H1 (cell line): ENCODE results near the gene TRAF6. TPM values are rescaled to one million over a fixed set of nuclear protein-coding genes. Genes with fewer than 3 reads are reported as not detected.

Experiments
- CTCF ChIA-PET: fragments of 300-600 bp; sonication (Branson Sonifier 250); formaldehyde crosslinking; loops from one replicate; lab custom pipeline; 2021; ENCODE audit not compliant: partially characterized antibody; lab: Charles Lee
- POLR2A ChIA-PET: fragments of 300-600 bp; sonication (Branson Sonifier 250); formaldehyde crosslinking; loops from one replicate; lab custom pipeline; 2021; ENCODE audit warnings: inconsistent platforms; ENCODE audit not compliant: partially characterized antibody; lab: Charles Lee
- DNase-seq, 2 experiments: peaks; one replicate each; pipeline versions ENCODE4 v3.0.0 to v3.0.0-alpha.2; 2010 to 2022; ENCODE audit warnings: low spot score in 2 of 2, low read depth in 1 of 2, mixed read lengths in 1 of 2
- FAIRE-seq: peaks from 2 replicates; lab custom pipeline; 2011; peaks lifted over from hg19 to GRCh38; lab: Jason Lieb, UNC
- H2AFZ ChIP-seq: 2 replicates; pipeline ENCODE4 v1.8.1; 2012; ENCODE audit warnings: low read length, inconsistent platforms
- H2AK5ac ChIP-seq: 2 replicates; pipeline ENCODE4 v1.6.1; 2013; ENCODE audit warnings: low read depth, low read length
- H2BK120ac ChIP-seq: replicated peaks from 2 replicates; pipeline ENCODE3; 2013; ENCODE audit warnings: low read depth, low read length, inconsistent platforms
- H2BK12ac ChIP-seq: 2 replicates; pipeline ENCODE4 v1.6.1; 2013; ENCODE audit warnings: low read depth, low read length
- H2BK15ac ChIP-seq: 2 replicates; pipeline ENCODE4 v1.6.1; 2013; ENCODE audit warnings: low read length
- H2BK20ac ChIP-seq: 2 replicates; pipeline ENCODE4 v1.6.1; 2013; ENCODE audit warnings: low read length
- H2BK5ac ChIP-seq: 2 replicates; pipeline ENCODE4 v1.6.1; 2013; ENCODE audit warnings: low read depth, low read length
- H3K14ac ChIP-seq: 2 replicates; pipeline ENCODE4 v1.6.1; 2013; ENCODE audit warnings: inconsistent platforms; ENCODE audit not compliant: insufficient read length
- H3K18ac ChIP-seq: 2 replicates; pipeline ENCODE4 v1.6.1; 2013; ENCODE audit warnings: low read length; ENCODE audit errors: extremely low read depth
- H3K23ac ChIP-seq: 2 replicates; pipeline ENCODE4 v1.6.1; 2013; ENCODE audit warnings: inconsistent platforms; ENCODE audit not compliant: insufficient read length
- H3K23me2 ChIP-seq: 2 replicates; pipeline ENCODE4 v1.6.1; 2013; ENCODE audit warnings: low read depth, low read length
- H3K27ac ChIP-seq: 2 replicates; pipeline ENCODE4 v1.6.1; 2011; ENCODE audit warnings: low read depth, low read length, inconsistent platforms
- H3K27me3 ChIP-seq, 4 experiments: replicated peaks in 1 of 4; 1 replicate in 1 of 4; 2 replicates in 3 of 4; pipeline versions ENCODE4 v1.6.1 to v1.8.1; 2011 to 2013; ENCODE audit warnings: low read length in 3 of 4, mild to moderate bottlenecking in 3 of 4, inconsistent platforms in 2 of 4, mixed read lengths in 2 of 4, moderate library complexity in 1 of 4; ENCODE audit not compliant: control insufficient read depth in 3 of 4, insufficient read depth in 3 of 4; ENCODE audit errors: extremely low read depth in 1 of 4
- H3K36me3 ChIP-seq, 4 experiments: 2 replicates each; pipeline versions ENCODE4 v1.6.1 to v1.8.1; 2011 to 2013; ENCODE audit warnings: mild to moderate bottlenecking in 4 of 4, low read length in 3 of 4, moderate library complexity in 2 of 4, control low read depth in 1 of 4, inconsistent platforms in 1 of 4; ENCODE audit not compliant: insufficient read depth in 4 of 4, control insufficient read depth in 2 of 4
- H3K4ac ChIP-seq: replicated peaks from 2 replicates; pipeline ENCODE3; 2013; ENCODE audit warnings: low read length, low read depth, mixed read lengths, inconsistent platforms; ENCODE audit not compliant: insufficient read length
- H3K4me1 ChIP-seq, 4 experiments: replicated peaks in 1 of 4; 1 replicate in 1 of 4; 2 replicates in 3 of 4; pipeline versions ENCODE4 v1.6.1 to v1.8.1; 2011 to 2013; ENCODE audit warnings: low read length in 3 of 4, inconsistent platforms in 2 of 4, mixed read lengths in 1 of 4; ENCODE audit not compliant: insufficient read depth in 4 of 4, control insufficient read depth in 3 of 4
- H3K4me2 ChIP-seq, 2 experiments: 2 replicates each; pipeline versions ENCODE4 v1.6.1 to v1.8.1; 2011 to 2013; ENCODE audit warnings: low read depth in 2 of 2, low read length in 2 of 2, control low read depth in 1 of 2, inconsistent platforms in 1 of 2, mild to moderate bottlenecking in 1 of 2; ENCODE audit not compliant: insufficient read depth in 1 of 2
- H3K4me3 ChIP-seq, 4 experiments: fragments of 200-600, 300-600 bp in 1 of 4; sonication (generic), shearing (Covaris generic), sonication (Bioruptor Twin) in 1 of 4; 2 replicates each; pipeline versions ENCODE4 v1.5.1 to v1.8.1; 2011 to 2016; ENCODE audit warnings: low read length in 4 of 4, low read depth in 3 of 4, control low read depth in 2 of 4, inconsistent platforms in 2 of 4, mild to moderate bottlenecking in 2 of 4, mixed read lengths in 1 of 4, moderate library complexity in 1 of 4; ENCODE audit not compliant: insufficient read depth in 2 of 4; ENCODE audit errors: extremely low read depth in 1 of 4
- H3K56ac ChIP-seq: replicated peaks from 2 replicates; pipeline ENCODE3; 2013; ENCODE audit warnings: low read depth, mild to moderate bottlenecking, mixed read lengths, low read length, inconsistent platforms; ENCODE audit not compliant: insufficient read length
- H3K79me1 ChIP-seq: 2 replicates; pipeline ENCODE4 v1.6.1; 2013; ENCODE audit warnings: low read depth, low read length, control low read depth
- H3K79me2 ChIP-seq, 2 experiments: 2 replicates each; pipeline versions ENCODE4 v1.6.1 to v1.8.1; 2012 to 2013; ENCODE audit warnings: low read length in 2 of 2, mild to moderate bottlenecking in 2 of 2, inconsistent platforms in 1 of 2; ENCODE audit not compliant: insufficient read depth in 2 of 2, control insufficient read depth in 1 of 2
- H3K9ac ChIP-seq, 4 experiments: replicated peaks in 1 of 4; 1 replicate in 1 of 4; 2 replicates in 3 of 4; pipeline versions ENCODE4 v1.6.1 to v1.8.1; 2011 to 2013; ENCODE audit warnings: low read depth in 3 of 4, low read length in 3 of 4, control low read depth in 2 of 4, mild to moderate bottlenecking in 2 of 4, moderate library complexity in 2 of 4, inconsistent platforms in 1 of 4; ENCODE audit errors: extremely low read depth in 1 of 4
- H3K9me3 ChIP-seq, 2 experiments: 2 replicates each; pipeline versions ENCODE4 v1.6.1 to v1.8.1; 2012 to 2013; ENCODE audit warnings: mild to moderate bottlenecking in 2 of 2, moderate library complexity in 2 of 2, control low read depth in 1 of 2, inconsistent platforms in 1 of 2, low read depth in 1 of 2, low read length in 1 of 2, mixed read lengths in 1 of 2; ENCODE audit not compliant: insufficient read depth in 2 of 2
- H4K20me1 ChIP-seq, 2 experiments: replicated peaks in 1 of 2; 2 replicates each; pipeline versions ENCODE3 to v1.8.1; 2011 to 2013; ENCODE audit warnings: inconsistent platforms in 2 of 2, low read length in 2 of 2, mild to moderate bottlenecking in 1 of 2; ENCODE audit not compliant: insufficient read depth in 2 of 2, control insufficient read depth in 1 of 2
- H4K5ac ChIP-seq: 2 replicates; pipeline ENCODE4 v1.6.1; 2013; ENCODE audit warnings: low read length, low read depth, mixed read lengths, inconsistent platforms; ENCODE audit not compliant: insufficient read length
- H4K8ac ChIP-seq: 2 replicates; pipeline ENCODE4 v1.8.0; 2013; ENCODE audit warnings: mild to moderate bottlenecking, moderate library complexity, low read length, inconsistent platforms; ENCODE audit not compliant: insufficient read depth; ENCODE audit errors: extremely low read depth
- H4K91ac ChIP-seq: replicated peaks from 2 replicates; pipeline ENCODE3; 2013; ENCODE audit warnings: low read length, mixed read lengths, inconsistent platforms; ENCODE audit not compliant: insufficient read length
- CBX8 ChIP-seq: fragments of 300-800, 300-1000 bp; sonication (generic); IDR thresholded peaks from 2 replicates; pipeline ENCODE4 v1.7.1; 2016; ENCODE audit warnings: low read depth, low read length, borderline replicate concordance
- CEBPB ChIP-seq: IDR thresholded peaks from 2 replicates; pipeline ENCODE4 v1.6.1; 2012; ENCODE audit warnings: low read depth, low read length
- KDM5A ChIP-seq: fragments of 200-600 bp; IDR thresholded peaks from 2 replicates; pipeline ENCODE4 v1.7.1; 2012; ENCODE audit warnings: mild to moderate bottlenecking, low read length, inconsistent platforms, mixed read lengths
- RXRA ChIP-seq: IDR thresholded peaks from 2 replicates; pipeline ENCODE4 v1.6.1; 2011; ENCODE audit warnings: low read depth, mild to moderate bottlenecking, low read length, moderate library complexity; ENCODE audit not compliant: insufficient read depth
- SIN3A ChIP-seq, 2 experiments: IDR thresholded peaks in 1 of 2; conservative IDR thresholded peaks in 1 of 2; 2 replicates each; pipeline ENCODE4 v1.6.1; 2011 to 2012; ENCODE audit warnings: low read length in 2 of 2, improper control_type of control experiment in 1 of 2, low read depth in 1 of 2, mild to moderate bottlenecking in 1 of 2
- SRF ChIP-seq: IDR thresholded peaks from 2 replicates; pipeline ENCODE4 v1.6.1; 2011; ENCODE audit warnings: mild to moderate bottlenecking, low read depth, low read length, moderate library complexity
- YY1 ChIP-seq: IDR thresholded peaks from 2 replicates; pipeline ENCODE4 v1.6.1; 2011; ENCODE audit warnings: low read depth, mild to moderate bottlenecking, low read length
- ZNF274 ChIP-seq: IDR thresholded peaks from 2 replicates; pipeline ENCODE4 v1.7.0; 2012; ENCODE audit warnings: low read length, borderline replicate concordance; ENCODE audit errors: extremely low read depth
- WGBS, 2 experiments: shearing (Covaris generic) in 1 of 2; methylation state at CpG; one replicate each; pipeline versions ENCODE4 v1.1.6 to v1.1.7; 2013 to 2015; ENCODE audit warnings: low lambda C conversion rate in 2 of 2, mixed read lengths in 2 of 2, inconsistent platforms in 1 of 2, low coverage in 1 of 2, missing lambda C conversion rate in 1 of 2; ENCODE audit not compliant: insufficient replicate concordance in 2 of 2, insufficient coverage in 1 of 2, insufficient read length in 1 of 2; ENCODE audit errors: extremely low coverage in 1 of 2, missing lambda C conversion rate in 1 of 2; 5-methylcytosine and 5-hydroxymethylcytosine counted together
- polyA plus RNA-seq, 7 experiments: library from polyadenylated mRNA; depleted of rRNA in 3 of 7; stranded (reverse) in 5 of 7; unstranded in 2 of 7; fragments of >200 nt in 5 of 7; fragments of 200-250 nt in 2 of 7; gene quantifications; 1 replicate in 5 of 7; 2 replicates in 1 of 7; 4 replicates in 1 of 7; pipeline versions ENCODE4 v1.2.1 to v1.2.3, GENCODE V29; 2011 to 2013; ENCODE audit warnings: missing spikeins in 2 of 7, mixed read lengths in 2 of 7
- total RNA-seq: library from RNA; stranded (reverse); fragmentation: NEBNext Ultra II Directional; extraction: Animal tissue kit (Norgen Biotek cat#: 25700); gene quantifications from 2 replicates; pipeline ENCODE4 v1.2.1, GENCODE V29; 2021
- TF ChIP-seq, protein P1 (sequence below), 3 experiments: IDR thresholded peaks; 1 replicate in 2 of 3; 2 replicates in 1 of 3; pipeline versions ENCODE4 v1.5.1 to v1.6.1; 2011; ENCODE audit warnings: low read length in 3 of 3, mild to moderate bottlenecking in 3 of 3, inconsistent platforms in 2 of 3, low read depth in 1 of 3, moderate library complexity in 1 of 3; ENCODE audit not compliant: insufficient read depth in 1 of 3; ENCODE audit errors: control extremely low read depth in 1 of 3
- TF ChIP-seq, protein P2 (sequence below): IDR thresholded peaks from 2 replicates; pipeline ENCODE4 v1.6.1; 2011; ENCODE audit warnings: low read length, improper control_type of control experiment

The TRAF6 gene
- total and polyA plus RNA-seq, 2 of the 8 experiments (the other 6 are each of a cell fraction or from before 2014, with no cell fraction given): 4.6 to 8.8 TPM

GRCh38 chr11:36449561-36450096, 60.4 kb downstream of the TRAF6 start:
- Histone ChIP-seq H4K91ac (no peak overlapping the region), H3K27me3 (no peaks in the 10 kb centered on the region), H3K23ac (no peak overlapping the region), H3K14ac (no peak overlapping the region), H3K4me2 (no peak overlapping the region), H3K4ac (no peak overlapping the region), H4K5ac (no peak overlapping the region), H3K36me3 (peaks cover 0 to 5% (median under 1%) of the 10 kb centered on the region in 4 experiments; a peak in 2 of 8 replicates), H3K56ac (no peak overlapping the region), H2AFZ (no peak overlapping the region), H2BK5ac (no peak overlapping the region), H4K20me1 (no peaks in the 10 kb centered on the region), H3K9ac (no peak overlapping the region), H3K27ac (no peak overlapping the region), H3K79me2 (no peaks in the 10 kb centered on the region), H2AK5ac (no peak overlapping the region), H4K8ac (no peak overlapping the region), H3K79me1 (no peaks in the 10 kb centered on the region), H2BK120ac (no peak overlapping the region), H3K4me3 (no peak overlapping the region), H2BK20ac (no peak overlapping the region), H3K4me1 (peaks cover 0 to 8% (median 3%) of the 10 kb centered on the region in 4 experiments; a peak in 6 of 7 replicates), H2BK15ac (no peak overlapping the region), H3K9me3 (no peaks in the 10 kb centered on the region), H3K23me2 (no peaks in the 10 kb centered on the region), H2BK12ac (no peak overlapping the region), H3K18ac (no peak overlapping the region)
- DNase-seq (no peak), FAIRE-seq (no peak)
- ChIA-PET CTCF (interaction anchor here (1.0 to 4.9 kb wide), 7 partner anchors 10 to 246 kb away, joined by 3 to 24 read pairs (median 5); no protein-coding TSS in a partner anchor), POLR2A (no interaction called here)
- WGBS, 2 experiments: 81% methylated on average over 5 of the region's 5 CpGs; no CpG with 5 or more reads in 1 of the 2 experiments
- TF ChIP-seq RXRA (no peak), CEBPB (no peak), KDM5A (no peak), SRF (no peak), SIN3A (conservative IDR thresholded peaks at IDR 0.05 in 1 of 2, IDR thresholded peaks at IDR 0.05 in 1 of 2; ENCODE audit: low read depth in 1 of 2, low read length in 2 of 2) (no peak), ZNF274 (no peak), YY1 (no peak), CBX8 (no peak)
- TF ChIP-seq, protein P1, sequence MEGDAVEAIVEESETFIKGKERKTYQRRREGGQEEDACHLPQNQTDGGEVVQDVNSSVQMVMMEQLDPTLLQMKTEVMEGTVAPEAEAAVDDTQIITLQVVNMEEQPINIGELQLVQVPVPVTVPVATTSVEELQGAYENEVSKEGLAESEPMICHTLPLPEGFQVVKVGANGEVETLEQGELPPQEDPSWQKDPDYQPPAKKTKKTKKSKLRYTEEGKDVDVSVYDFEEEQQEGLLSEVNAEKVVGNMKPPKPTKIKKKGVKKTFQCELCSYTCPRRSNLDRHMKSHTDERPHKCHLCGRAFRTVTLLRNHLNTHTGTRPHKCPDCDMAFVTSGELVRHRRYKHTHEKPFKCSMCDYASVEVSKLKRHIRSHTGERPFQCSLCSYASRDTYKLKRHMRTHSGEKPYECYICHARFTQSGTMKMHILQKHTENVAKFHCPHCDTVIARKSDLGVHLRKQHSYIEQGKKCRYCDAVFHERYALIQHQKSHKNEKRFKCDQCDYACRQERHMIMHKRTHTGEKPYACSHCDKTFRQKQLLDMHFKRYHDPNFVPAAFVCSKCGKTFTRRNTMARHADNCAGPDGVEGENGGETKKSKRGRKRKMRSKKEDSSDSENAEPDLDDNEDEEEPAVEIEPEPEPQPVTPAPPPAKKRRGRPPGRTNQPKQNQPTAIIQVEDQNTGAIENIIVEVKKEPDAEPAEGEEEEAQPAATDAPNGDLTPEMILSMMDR (IDR thresholded peaks at IDR 0.05; ENCODE audit: control extremely low read depth in 1 of 3, insufficient read depth in 1 of 3, low read depth in 1 of 3, low read length in 3 of 3): no peak
- TF ChIP-seq, protein P2, sequence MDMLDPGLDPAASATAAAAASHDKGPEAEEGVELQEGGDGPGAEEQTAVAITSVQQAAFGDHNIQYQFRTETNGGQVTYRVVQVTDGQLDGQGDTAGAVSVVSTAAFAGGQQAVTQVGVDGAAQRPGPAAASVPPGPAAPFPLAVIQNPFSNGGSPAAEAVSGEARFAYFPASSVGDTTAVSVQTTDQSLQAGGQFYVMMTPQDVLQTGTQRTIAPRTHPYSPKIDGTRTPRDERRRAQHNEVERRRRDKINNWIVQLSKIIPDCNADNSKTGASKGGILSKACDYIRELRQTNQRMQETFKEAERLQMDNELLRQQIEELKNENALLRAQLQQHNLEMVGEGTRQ: no peak
